Measurements from ENCODE around the gene P2RX5.
"Not testable (repeated sequence)": the region's sequence is repeated elsewhere in the genome, so short reads cannot be mapped to it uniquely, and the experiment has no call there.

Gene P2RX5

GRCh38 chr17:3712811-3713463 lies 17.0 kb upstream of the P2RX5 start:
- DNase-seq (ENCODE audit: low read depth in 2 of 2, low spot score in 1 of 2): no peak

GRCh38 chr17:3710951-3711383 lies 15.0 kb upstream of the P2RX5 start:
- peak; percentile 28 to 53 for DNase-seq (ENCODE audit: low read depth in 2 of 2, low spot score in 1 of 2)

GRCh38 chr17:3708366-3708765 lies 12.4 kb upstream of the P2RX5 start:
- no peak for DNase-seq (ENCODE audit: low read depth in 2 of 2, low spot score in 1 of 2)

- not testable (repeated sequence) for DNase-seq (ENCODE audit: low read depth in 2 of 2, low spot score in 1 of 2)
Measured at GRCh38 chr17:3705718-3705984, 9.7 kb upstream of the P2RX5 start.

- no peak for DNase-seq (ENCODE audit: low read depth in 2 of 2, low spot score in 1 of 2)
Measured at GRCh38 chr17:3704931-3705717, 9.2 kb upstream of the P2RX5 start.

- not testable (repeated sequence) for DNase-seq (ENCODE audit: low read depth in 2 of 2, low spot score in 1 of 2)
Measured at GRCh38 chr17:3702041-3702539, 6.1 kb upstream of the P2RX5 start.

- no peak for DNase-seq (ENCODE audit: low read depth in 2 of 2, low spot score in 1 of 2)
Measured at GRCh38 chr17:3699951-3700350, 4.0 kb upstream of the P2RX5 start.

- no peak for DNase-seq (ENCODE audit: low read depth in 2 of 2, low spot score in 1 of 2)
Measured at GRCh38 chr17:3698139-3698538, 2.2 kb upstream of the P2RX5 start.

- DNase-seq (ENCODE audit: low read depth in 2 of 2, low spot score in 1 of 2): no peak
Measured at GRCh38 chr17:3697103-3697476, 1.1 kb upstream of the P2RX5 start.

GRCh38 chr17:3695129-3695722 lies 729 bp downstream of the P2RX5 start:
- no peak for DNase-seq (ENCODE audit: low read depth in 2 of 2, low spot score in 1 of 2)

GRCh38 chr17:3693829-3694231 lies 2.1 kb downstream of the P2RX5 start:
- no peak for DNase-seq (ENCODE audit: low read depth in 2 of 2, low spot score in 1 of 2)

GRCh38 chr17:3693141-3693540 lies 2.8 kb downstream of the P2RX5 start:
- no peak for DNase-seq (ENCODE audit: low read depth in 2 of 2, low spot score in 1 of 2)

- no peak for DNase-seq (ENCODE audit: low read depth in 2 of 2, low spot score in 1 of 2)
Measured at GRCh38 chr17:3692346-3692745, 3.6 kb downstream of the P2RX5 start.

- DNase-seq (ENCODE audit: low read depth in 2 of 2, low spot score in 1 of 2): no peak
Measured at GRCh38 chr17:3691617-3692067, 4.3 kb downstream of the P2RX5 start.

GRCh38 chr17:3690094-3690715 lies 5.8 kb downstream of the P2RX5 start:
- no peak for DNase-seq (ENCODE audit: low read depth in 2 of 2, low spot score in 1 of 2)

GRCh38 chr17:3689262-3690093 lies 6.5 kb downstream of the P2RX5 start:
- DNase-seq (ENCODE audit: low read depth in 2 of 2, low spot score in 1 of 2): no peak

GRCh38 chr17:3688852-3689261 lies 7.1 kb downstream of the P2RX5 start:
- DNase-seq (ENCODE audit: low read depth in 2 of 2, low spot score in 1 of 2): no peak

GRCh38 chr17:3688027-3688553 lies 7.9 kb downstream of the P2RX5 start:
- DNase-seq (ENCODE audit: low read depth in 2 of 2, low spot score in 1 of 2): no peak

- DNase-seq (ENCODE audit: low read depth in 2 of 2, low spot score in 1 of 2): no peak
Measured at GRCh38 chr17:3685174-3685573, 10.8 kb downstream of the P2RX5 start.

- peak in 1 of 2 donors; percentile 44 for DNase-seq (ENCODE audit: low read depth in 2 of 2, low spot score in 1 of 2)
Measured at GRCh38 chr17:3683054-3683511, 12.9 kb downstream of the P2RX5 start.

- DNase-seq (ENCODE audit: low read depth in 2 of 2, low spot score in 1 of 2): no peak
Measured at GRCh38 chr17:3682033-3682432, 13.9 kb downstream of the P2RX5 start.

Measured in stimulated activated CD8-positive, alpha-beta memory T cell treated with anti-CD3 and anti-CD28 coated beads, Interleukin-4, amount 100 ng/mL, for 4 hours (primary cell).